IPS DF 4.7 (cell line): ENCODE results near the gene OR8B12.
"Not testable (repeated sequence)": the region's sequence is repeated elsewhere in the genome, so short reads cannot be mapped to it uniquely, and the experiment has no call there.

Source experiments
- DNase-seq: peaks from one replicate; pipeline ENCODE4 v3.0.0-alpha.2; 2013; ENCODE audit warnings: low spot score; ENCODE audit errors: extremely low read depth

Gene OR8B12

GRCh38 chr11:124533626-124534025 is 9.8 kb downstream of the OR8B12 start:
- DNase-seq, result no peak

DNA sequence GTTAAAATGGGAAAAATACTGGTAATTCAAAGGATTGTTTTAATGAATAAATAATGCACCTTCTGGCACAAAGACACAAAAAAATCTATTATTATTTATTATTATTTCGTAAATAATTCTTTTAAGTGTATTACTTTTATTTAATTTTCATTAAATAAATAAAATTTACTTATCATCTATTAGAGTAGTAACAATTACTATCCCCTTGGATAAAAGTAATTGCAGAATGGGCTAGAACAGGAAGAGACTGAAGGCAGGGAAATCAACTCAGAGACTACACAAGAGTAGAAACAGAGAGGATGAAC is 23.0 kb downstream of the OR8B12 start:
- no peak for DNase-seq

DNA sequence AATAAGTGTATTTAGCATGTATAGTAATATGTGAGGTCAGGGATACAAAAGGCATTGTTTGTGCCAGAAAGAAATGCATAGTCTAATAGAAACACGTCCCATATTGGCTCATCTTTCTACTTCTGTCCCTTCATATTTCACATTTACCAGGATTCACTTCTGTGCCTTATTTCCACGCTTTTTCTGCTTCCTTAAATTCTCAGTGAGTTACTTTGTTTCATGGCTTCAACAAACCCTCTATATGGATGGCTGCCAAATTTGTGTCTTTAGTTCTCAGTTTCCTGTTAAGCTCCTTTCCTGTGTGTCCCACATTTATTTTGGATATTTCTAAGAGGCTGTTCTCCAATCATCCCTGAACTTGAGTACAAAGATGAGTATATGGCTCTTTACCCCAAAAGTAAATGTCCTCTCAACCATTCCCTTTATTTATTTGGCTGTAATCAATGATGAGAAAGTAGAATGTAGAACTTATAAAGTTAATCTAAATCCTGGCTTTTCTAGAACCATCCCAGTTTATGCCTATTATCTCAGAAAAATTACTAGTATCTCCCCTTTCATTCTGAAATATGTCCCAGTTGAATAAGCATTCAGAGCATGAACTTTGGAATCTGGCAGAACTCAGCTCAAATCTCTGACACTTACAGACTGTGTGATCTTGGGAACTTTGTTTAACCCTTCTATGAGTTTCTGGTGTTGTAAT is 23.5 kb downstream of the OR8B12 start:
- DNase-seq, result no peak

GRCh38 chr11:124518989-124519451 is 24.4 kb downstream of the OR8B12 start:
- no peak for DNase-seq

DNA sequence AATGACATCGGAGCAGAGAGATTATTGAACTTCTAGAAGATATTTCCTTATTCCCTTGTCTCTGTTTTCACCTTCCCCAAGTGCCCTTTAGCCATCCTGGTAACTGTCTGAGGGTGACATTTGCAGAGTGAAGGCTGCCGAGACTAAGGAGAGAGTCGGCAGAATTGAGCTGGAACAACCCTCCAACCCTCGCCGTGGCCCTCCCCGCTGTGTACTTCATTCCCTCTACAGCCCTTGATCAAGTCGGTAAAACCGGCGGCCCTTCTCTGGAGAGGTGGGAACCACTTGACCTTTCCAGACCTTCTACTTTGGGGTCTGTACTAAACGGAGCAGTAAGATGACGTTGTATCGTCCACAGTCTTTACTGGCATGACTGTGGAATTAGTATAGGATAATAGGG is 26.1 kb downstream of the OR8B12 start:
- no peak for DNase-seq

GRCh38 chr11:124514675-124515074 is 28.8 kb downstream of the OR8B12 start:
- DNase-seq, result not testable (repeated sequence)

DNA sequence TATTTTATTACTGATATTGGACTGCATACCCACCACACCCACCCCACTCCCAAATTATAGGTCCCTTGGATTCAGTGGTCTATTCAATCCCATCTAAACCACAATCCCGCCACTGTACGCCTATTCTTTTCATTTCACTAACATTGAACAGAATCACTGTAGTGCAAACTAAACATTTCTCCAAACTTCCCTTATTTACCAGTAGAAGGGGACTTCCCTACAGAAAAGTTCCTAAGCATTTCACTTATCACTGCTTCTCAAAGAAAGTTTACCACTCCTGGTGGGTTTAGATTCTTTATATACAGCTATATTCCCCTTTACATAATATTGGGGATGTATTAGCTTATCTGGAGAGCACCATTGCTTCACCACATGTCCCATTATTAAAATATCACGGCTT is 29.3 kb downstream of the OR8B12 start:
- DNase-seq, result no peak

DNA sequence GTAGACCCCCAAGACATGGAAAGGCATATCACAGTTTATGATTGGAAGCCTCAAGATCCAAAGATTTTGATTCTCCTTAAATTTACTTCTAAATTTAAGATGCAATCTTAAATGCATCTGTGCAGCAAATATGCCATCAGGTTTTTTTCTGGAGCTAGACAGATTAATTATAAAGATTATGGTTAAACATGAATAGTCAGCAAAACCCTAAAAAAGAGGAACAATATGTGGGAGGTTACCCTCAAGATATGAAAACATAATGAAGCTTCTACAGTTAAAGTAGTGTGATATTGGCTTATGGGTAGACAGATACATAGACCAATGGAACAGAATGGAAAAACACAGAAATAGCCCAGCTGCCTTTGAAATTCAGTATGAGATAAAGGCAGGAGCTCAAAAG is 31.7 kb downstream of the OR8B12 start:
- no peak for DNase-seq

DNA sequence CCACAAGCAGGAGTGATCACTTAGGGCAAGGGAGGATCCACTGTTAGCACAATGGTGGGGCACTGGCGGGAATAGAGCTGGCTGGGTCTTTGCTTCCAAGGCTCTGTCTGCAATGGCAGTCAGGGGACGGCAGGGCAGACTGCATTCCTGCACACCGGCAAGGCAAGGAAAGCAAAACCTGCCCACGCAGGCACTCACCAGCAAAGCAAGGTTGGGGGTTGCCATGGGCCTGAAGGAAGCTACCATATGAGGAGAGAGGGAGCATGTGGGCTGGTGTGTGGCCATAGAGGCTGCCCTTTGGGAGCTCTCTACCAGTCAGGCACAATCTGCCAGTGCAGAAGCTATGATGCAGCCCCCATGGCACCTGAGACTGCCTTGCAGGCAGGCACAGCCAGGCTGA is 33.2 kb downstream of the OR8B12 start:
- DNase-seq, result no peak

GRCh38 chr11:124499711-124500110 is 43.7 kb downstream of the OR8B12 start:
- no peak for DNase-seq

DNA sequence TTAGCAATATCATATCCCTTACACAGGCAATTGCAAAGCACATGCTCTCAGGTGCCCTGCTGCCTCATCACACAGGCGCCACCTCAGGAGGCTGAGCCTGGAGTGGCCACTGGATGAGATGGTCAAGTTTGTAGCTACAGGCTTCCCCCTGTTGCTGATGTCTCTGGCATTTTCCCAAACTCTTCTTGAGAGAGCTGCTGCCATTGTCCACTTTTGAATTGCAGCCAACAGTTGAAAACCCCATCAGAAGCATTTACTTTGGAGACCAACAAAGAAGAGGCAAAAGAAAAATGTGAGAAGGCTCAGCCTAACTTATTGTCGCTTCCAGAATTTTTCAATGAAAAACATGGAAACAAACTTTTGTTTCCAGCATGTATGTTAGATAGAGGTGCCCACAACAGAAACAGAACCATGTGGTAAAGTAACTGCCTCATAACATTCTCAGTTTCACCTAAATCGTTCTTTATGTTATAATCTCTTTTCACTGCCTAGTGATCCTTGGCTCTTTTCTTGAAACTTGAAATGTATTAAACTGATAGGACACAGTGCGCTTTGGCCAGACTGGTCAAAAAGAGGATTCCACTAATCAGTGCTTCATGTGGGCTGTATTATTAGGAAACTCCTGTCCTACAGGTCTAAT is 50.3 kb downstream of the OR8B12 start:
- DNase-seq, result no peak
